Type B pancreatic cell (in vitro differentiated cells): ENCODE data around the gene STXBP5. TPM values are rescaled to one million over a fixed set of nuclear protein-coding genes. Genes with fewer than 3 reads are reported as not detected.

Source experiments
- DNase-seq: peaks from one replicate; pipeline ENCODE4 v3.0.0; 2021; ENCODE audit warnings: mixed read lengths; ENCODE audit not compliant: unreplicated experiment; ENCODE audit errors: extremely low spot score
- H3K27ac Mint-ChIP-seq: 2 replicates; pipeline ENCODE4 v1.8.0; 2021; ENCODE audit warnings: mild to moderate bottlenecking, mixed read lengths
- H3K27me3 Mint-ChIP-seq: 2 replicates; pipeline ENCODE4 v1.8.0; 2021; ENCODE audit warnings: mixed read lengths
- H3K36me3 Mint-ChIP-seq: 2 replicates; pipeline ENCODE4 v1.8.0; 2021; ENCODE audit warnings: mixed read lengths
- H3K4me1 Mint-ChIP-seq: one replicate; pipeline ENCODE4 v1.8.0; 2021; ENCODE audit warnings: mixed read lengths; ENCODE audit not compliant: unreplicated experiment
- H3K4me3 Mint-ChIP-seq: 2 replicates; pipeline ENCODE4 v1.8.0; 2021; ENCODE audit warnings: mild to moderate bottlenecking, mixed read lengths
- H3K9me3 Mint-ChIP-seq: 2 replicates; pipeline ENCODE4 v1.8.0; 2021; ENCODE audit warnings: mixed read lengths
- CTCF ChIP-seq: fragments of 200-600 bp; sonication (generic); conservative IDR thresholded peaks from 2 replicates; pipeline ENCODE4 v1.5.0; 2021; ENCODE audit warnings: antibody characterized with exemption, mild to moderate bottlenecking
- total RNA-seq: library from RNA; stranded (reverse); gene quantifications from 2 replicates; pipeline ENCODE4 v1.2.1, GENCODE V29; 2021; ENCODE audit warnings: low replicate concordance

Gene STXBP5
- total RNA-seq, 1 donor from 2014 or later: 21.0 TPM

- no peak for TF ChIP-seq CTCF
- no peaks in the 10 kb centered on the region for H3K9me3 Mint-ChIP-seq
- H3K27me3 Mint-ChIP-seq: no peaks in the 10 kb centered on the region
- no peak overlapping the region for H3K27ac Mint-ChIP-seq
- H3K4me3 Mint-ChIP-seq: no peak overlapping the region
- DNase-seq: no peak
- H3K4me1 Mint-ChIP-seq: no peaks in the 10 kb centered on the region
- peaks cover 26% of the 10 kb centered on the region for H3K36me3 Mint-ChIP-seq
Observed at GRCh38 chr6:147226163-147226724, 22.0 kb downstream of the STXBP5 start.

GRCh38 chr6:147226877-147227276 lies 22.7 kb downstream of the STXBP5 start:
- Mint-ChIP-seq H3K27me3 (no peaks in the 10 kb centered on the region), H3K9me3 (no peaks in the 10 kb centered on the region), H3K4me1 (no peaks in the 10 kb centered on the region), H3K27ac (no peak overlapping the region), H3K36me3 (peaks cover 25% of the 10 kb centered on the region), H3K4me3 (no peak overlapping the region)
- no peak for TF ChIP-seq CTCF
- DNase-seq: no peak

GRCh38 chr6:147227770-147228320 lies 23.6 kb downstream of the STXBP5 start:
- Mint-ChIP-seq H3K27ac (no peak overlapping the region), H3K36me3 (peaks cover 20% of the 10 kb centered on the region), H3K27me3 (no peaks in the 10 kb centered on the region), H3K4me3 (no peak overlapping the region), H3K4me1 (no peaks in the 10 kb centered on the region), H3K9me3 (no peaks in the 10 kb centered on the region)
- TF ChIP-seq CTCF: no peak
- DNase-seq: no peak

GRCh38 chr6:147231589-147231988 lies 27.4 kb downstream of the STXBP5 start:
- Mint-ChIP-seq H3K36me3 (peaks cover 14% of the 10 kb centered on the region), H3K4me1 (no peaks in the 10 kb centered on the region), H3K9me3 (no peaks in the 10 kb centered on the region), H3K27me3 (no peaks in the 10 kb centered on the region), H3K4me3 (no peak overlapping the region), H3K27ac (no peak overlapping the region)
- DNase-seq: no peak
- no peak for TF ChIP-seq CTCF

- Mint-ChIP-seq H3K36me3 (peaks cover 7% of the 10 kb centered on the region), H3K4me1 (no peaks in the 10 kb centered on the region)
- no peak for DNase-seq
Observed at GRCh38 chr6:147234685-147235084, 30.5 kb downstream of the STXBP5 start.

More at GRCh38 chr6:147234685-147235084, 30.5 kb downstream of the STXBP5 start:
- no peaks in the 10 kb centered on the region for H3K27me3 Mint-ChIP-seq
- TF ChIP-seq CTCF: no peak
- no peak overlapping the region for H3K4me3 Mint-ChIP-seq
- no peak overlapping the region for H3K27ac Mint-ChIP-seq
- no peaks in the 10 kb centered on the region for H3K9me3 Mint-ChIP-seq
